ENCODE results near the gene IRS2.

GRCh38 chr13:109816808-109817203 is 30.4 kb upstream of the IRS2 start:
- TF ChIP-seq CTCF (optimal IDR thresholded peaks at IDR 0.05 in 1 of 3, IDR thresholded peaks at IDR 0.05 in 1 of 3, conservative IDR thresholded peaks at IDR 0.05 in 1 of 3; ENCODE audit: extremely low read depth in 1 of 3, insufficient read depth in 2 of 3, low read length in 3 of 3) = no peak
- TF ChIP-seq EZH2 (IDR thresholded peaks at IDR 0.05; ENCODE audit: low read length) = no peak
